ENCODE data around the gene AJM1.

Gene AJM1

DNA sequence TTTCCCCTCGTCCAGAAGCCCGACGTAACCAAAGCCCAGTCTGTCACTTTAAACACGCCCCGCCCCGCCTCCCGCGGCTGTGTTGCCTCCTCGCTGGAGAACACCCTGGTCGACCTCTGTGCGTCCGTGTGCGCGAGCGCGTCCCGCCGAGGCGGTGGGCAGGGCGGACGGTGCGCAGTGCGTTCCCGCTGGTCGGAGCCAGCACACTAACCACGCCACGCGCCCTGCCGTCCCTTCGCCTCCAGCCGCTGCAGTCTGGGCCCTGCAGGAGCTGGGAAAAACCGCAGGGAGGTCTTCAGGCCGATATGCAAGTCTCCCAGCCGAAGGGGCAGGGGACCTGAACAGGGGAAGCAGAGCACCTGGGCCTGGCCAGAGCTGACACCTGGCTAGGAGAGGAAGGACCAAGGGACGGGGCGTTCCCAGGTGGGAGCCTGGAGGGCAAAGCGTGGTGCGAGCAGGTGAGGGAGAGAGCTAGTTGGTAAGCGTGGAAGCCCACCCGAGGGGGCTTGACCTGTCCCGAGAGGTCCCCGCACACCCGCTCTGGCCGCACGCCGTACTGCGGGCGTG, 5.6 kb downstream of the AJM1 start:
- TF ChIP-seq, protein P1, sequence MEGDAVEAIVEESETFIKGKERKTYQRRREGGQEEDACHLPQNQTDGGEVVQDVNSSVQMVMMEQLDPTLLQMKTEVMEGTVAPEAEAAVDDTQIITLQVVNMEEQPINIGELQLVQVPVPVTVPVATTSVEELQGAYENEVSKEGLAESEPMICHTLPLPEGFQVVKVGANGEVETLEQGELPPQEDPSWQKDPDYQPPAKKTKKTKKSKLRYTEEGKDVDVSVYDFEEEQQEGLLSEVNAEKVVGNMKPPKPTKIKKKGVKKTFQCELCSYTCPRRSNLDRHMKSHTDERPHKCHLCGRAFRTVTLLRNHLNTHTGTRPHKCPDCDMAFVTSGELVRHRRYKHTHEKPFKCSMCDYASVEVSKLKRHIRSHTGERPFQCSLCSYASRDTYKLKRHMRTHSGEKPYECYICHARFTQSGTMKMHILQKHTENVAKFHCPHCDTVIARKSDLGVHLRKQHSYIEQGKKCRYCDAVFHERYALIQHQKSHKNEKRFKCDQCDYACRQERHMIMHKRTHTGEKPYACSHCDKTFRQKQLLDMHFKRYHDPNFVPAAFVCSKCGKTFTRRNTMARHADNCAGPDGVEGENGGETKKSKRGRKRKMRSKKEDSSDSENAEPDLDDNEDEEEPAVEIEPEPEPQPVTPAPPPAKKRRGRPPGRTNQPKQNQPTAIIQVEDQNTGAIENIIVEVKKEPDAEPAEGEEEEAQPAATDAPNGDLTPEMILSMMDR (IDR thresholded peaks at IDR 0.05; ENCODE audit: insufficient read depth, low read length), result no peak
- TF ChIP-seq POLR2AphosphoS5 (IDR thresholded peaks at IDR 0.05; ENCODE audit: low read depth), result peak; percentile 83
- TF ChIP-seq GABPA (IDR thresholded peaks at IDR 0.05; ENCODE audit: low read depth), result no peak
- no peak for TF ChIP-seq SPI1 (IDR thresholded peaks at IDR 0.05; ENCODE audit: borderline replicate concordance, low read depth)
- peak; percentile 82 to 88 for DNase-seq (ENCODE audit: low read depth in 1 of 2, low spot score in 1 of 2)
- peak overlapping the region; percentile 88 for H3K27ac ChIP-seq (replicated peaks)
- H3K4me3 ChIP-seq (replicated peaks; ENCODE audit: insufficient read depth, low read length), result peak overlapping the region; percentile 93
- H3K27me3 ChIP-seq (ENCODE audit: insufficient read depth, poor library complexity, severe bottlenecking), result peaks cover 8% of the 10 kb centered on the region

DNA sequence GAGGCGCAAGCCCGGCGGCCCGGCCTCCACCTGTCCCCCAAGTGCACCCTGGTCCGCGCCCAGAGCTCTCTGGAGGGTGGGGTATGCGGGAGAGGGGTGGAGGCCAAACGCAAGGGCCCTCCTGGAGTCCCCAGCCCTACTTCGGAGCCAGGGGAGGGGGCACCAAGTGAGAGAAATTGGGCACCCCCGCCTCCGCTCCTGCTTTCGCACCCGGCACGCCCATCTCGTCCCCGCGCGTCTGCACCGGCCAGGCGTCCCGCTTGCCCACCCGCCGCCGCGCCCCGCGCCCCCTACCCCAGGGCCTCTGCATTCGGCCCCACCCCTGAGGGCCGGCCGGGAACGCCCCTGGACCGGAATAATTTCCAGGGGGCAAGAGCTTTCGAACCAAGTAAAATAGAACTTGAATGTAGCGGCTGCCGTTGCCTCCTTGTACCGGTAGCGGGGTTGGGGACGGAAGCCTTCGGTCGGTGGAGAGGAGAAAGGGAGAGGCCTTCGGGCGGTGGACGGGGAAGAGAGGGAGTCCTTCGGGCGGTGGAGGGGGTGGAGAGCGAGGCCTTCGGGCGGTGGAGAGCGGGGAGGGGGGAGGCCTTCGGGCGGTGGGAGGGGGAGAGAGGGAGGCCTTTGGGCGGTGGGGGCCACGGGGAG, 6.2 kb downstream of the AJM1 start:
- Histone ChIP-seq H3K4me3 (replicated peaks; ENCODE audit: insufficient read depth, low read length) (peak overlapping the region; percentile 93), H3K27ac (replicated peaks) (peak overlapping the region; percentile 88), H3K27me3 (ENCODE audit: insufficient read depth, poor library complexity, severe bottlenecking) (peaks cover 8% of the 10 kb centered on the region)
- peak; percentile 34 to 51 for DNase-seq (ENCODE audit: low read depth in 1 of 2, low spot score in 1 of 2)
- TF ChIP-seq, protein P2, sequence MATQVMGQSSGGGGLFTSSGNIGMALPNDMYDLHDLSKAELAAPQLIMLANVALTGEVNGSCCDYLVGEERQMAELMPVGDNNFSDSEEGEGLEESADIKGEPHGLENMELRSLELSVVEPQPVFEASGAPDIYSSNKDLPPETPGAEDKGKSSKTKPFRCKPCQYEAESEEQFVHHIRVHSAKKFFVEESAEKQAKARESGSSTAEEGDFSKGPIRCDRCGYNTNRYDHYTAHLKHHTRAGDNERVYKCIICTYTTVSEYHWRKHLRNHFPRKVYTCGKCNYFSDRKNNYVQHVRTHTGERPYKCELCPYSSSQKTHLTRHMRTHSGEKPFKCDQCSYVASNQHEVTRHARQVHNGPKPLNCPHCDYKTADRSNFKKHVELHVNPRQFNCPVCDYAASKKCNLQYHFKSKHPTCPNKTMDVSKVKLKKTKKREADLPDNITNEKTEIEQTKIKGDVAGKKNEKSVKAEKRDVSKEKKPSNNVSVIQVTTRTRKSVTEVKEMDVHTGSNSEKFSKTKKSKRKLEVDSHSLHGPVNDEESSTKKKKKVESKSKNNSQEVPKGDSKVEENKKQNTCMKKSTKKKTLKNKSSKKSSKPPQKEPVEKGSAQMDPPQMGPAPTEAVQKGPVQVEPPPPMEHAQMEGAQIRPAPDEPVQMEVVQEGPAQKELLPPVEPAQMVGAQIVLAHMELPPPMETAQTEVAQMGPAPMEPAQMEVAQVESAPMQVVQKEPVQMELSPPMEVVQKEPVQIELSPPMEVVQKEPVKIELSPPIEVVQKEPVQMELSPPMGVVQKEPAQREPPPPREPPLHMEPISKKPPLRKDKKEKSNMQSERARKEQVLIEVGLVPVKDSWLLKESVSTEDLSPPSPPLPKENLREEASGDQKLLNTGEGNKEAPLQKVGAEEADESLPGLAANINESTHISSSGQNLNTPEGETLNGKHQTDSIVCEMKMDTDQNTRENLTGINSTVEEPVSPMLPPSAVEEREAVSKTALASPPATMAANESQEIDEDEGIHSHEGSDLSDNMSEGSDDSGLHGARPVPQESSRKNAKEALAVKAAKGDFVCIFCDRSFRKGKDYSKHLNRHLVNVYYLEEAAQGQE (IDR thresholded peaks at IDR 0.05; ENCODE audit: insufficient replicate concordance, low read depth), result no peak
- TF ChIP-seq, protein P1 (IDR thresholded peaks at IDR 0.05; ENCODE audit: insufficient read depth, low read length), result no peak
- TF ChIP-seq GABPA (IDR thresholded peaks at IDR 0.05; ENCODE audit: low read depth) (no peak), POLR2AphosphoS5 (IDR thresholded peaks at IDR 0.05; ENCODE audit: low read depth) (no peak), SPI1 (IDR thresholded peaks at IDR 0.05; ENCODE audit: borderline replicate concordance, low read depth) (no peak)

DNA sequence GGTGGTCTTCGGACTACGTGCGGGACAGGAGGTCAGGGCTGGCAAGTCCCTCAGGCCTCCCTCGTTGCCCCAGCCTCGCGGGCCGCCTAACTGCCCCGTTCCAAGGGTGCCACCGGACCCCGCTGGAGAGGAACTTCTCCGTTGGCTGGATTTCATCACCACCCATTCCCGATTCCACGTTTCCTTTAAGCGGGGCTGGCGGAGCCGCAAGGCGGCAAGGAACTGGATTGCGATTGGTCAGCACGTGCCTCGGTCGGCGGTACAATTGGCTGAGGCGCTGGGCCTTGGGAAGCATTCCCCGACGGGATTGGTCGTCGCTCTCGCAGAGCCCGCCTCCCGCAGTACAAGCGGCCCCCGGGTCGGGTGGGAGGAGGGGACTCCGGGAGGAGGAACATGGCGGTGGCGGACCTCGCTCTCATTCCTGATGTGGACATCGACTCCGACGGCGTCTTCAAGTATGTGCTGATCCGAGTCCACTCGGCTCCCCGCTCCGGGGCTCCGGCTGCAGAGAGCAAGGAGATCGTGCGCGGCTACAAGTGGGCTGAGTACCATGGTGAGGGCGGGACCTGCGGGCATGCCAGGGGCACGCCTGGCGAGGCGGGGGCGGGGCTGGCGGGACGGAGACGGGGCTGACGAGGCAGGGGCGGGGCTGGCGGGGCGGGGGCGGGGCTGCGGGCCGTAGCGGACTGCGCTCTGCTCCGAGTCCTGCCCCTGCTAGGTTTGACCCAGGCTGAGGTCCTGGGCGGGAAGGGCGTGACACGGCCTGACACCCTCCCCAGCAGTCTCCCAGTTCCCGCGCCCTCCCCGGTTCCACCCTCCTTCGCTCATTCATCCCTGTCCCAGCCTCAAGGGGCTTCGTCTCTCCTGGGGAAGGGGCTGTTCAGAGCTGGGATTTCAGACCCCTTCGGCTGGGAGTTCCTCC, 7.0 kb downstream of the AJM1 start, which contains the start of gene PHPT1:
Gene PHPT1, plus strand, starts transcription at position 372 of the 922 bp plus-strand sequence. Its CDS starts 22 bp downstream, at position 394.
- peaks cover 3% of the 10 kb centered on the region for H3K27me3 ChIP-seq (ENCODE audit: insufficient read depth, poor library complexity, severe bottlenecking)

More for the DNA sequence above, 7.0 kb downstream of the AJM1 start, which contains the start of gene PHPT1:
- TF ChIP-seq, protein P1 (IDR thresholded peaks at IDR 0.05; ENCODE audit: insufficient read depth, low read length), result no peak
- TF ChIP-seq GABPA (IDR thresholded peaks at IDR 0.05; ENCODE audit: low read depth) (no peak), SPI1 (IDR thresholded peaks at IDR 0.05; ENCODE audit: borderline replicate concordance, low read depth) (peak; percentile 66; the same call in 1 of the 2 replicates), POLR2AphosphoS5 (IDR thresholded peaks at IDR 0.05; ENCODE audit: low read depth) (peak; percentile 85)
- TF ChIP-seq, protein P2 (IDR thresholded peaks at IDR 0.05; ENCODE audit: insufficient replicate concordance, low read depth), result no peak
- Histone ChIP-seq H3K4me3 (replicated peaks; ENCODE audit: insufficient read depth, low read length) (peak within 1 kb of the TSS; percentile 93), H3K27ac (replicated peaks) (peak within 1 kb of the TSS; percentile 88)
- DNase-seq (ENCODE audit: low read depth in 1 of 2, low spot score in 1 of 2), result peak; percentile 99
